Calu3 (cell line): ENCODE measurements around the gene RNF10. TPM values are rescaled to one million over a fixed set of nuclear protein-coding genes. Genes with fewer than 3 reads are reported as not detected.
"Not testable (repeated sequence)": the region's sequence is repeated elsewhere in the genome, so short reads cannot be mapped to it uniquely, and the experiment has no call there.

Experiments
- BruUV-seq: library from RNA; stranded (reverse); fragments of 400-500 nt; replicated peaks from 2 replicates; lab custom pipeline; 2021; lab: Mats Ljungman, UMichigan
- CTCF ChIA-PET: fragments of 300-600 bp; sonication (Branson Sonifier 250); formaldehyde crosslinking; loops from one replicate; lab custom pipeline; 2022; ENCODE audit warnings: antibody characterized with exemption; lab: Charles Lee
- DNase-seq: peaks from one replicate; pipeline ENCODE4 v3.0.0; 2022
- H3K27ac Mint-ChIP-seq: one replicate; pipeline ENCODE4 v1.8.0; 2022; ENCODE audit warnings: mixed read lengths; ENCODE audit not compliant: unreplicated experiment
- H3K27me3 Mint-ChIP-seq: one replicate; pipeline ENCODE4 v1.8.0; 2022; ENCODE audit warnings: mixed read lengths; ENCODE audit not compliant: unreplicated experiment
- H3K36me3 Mint-ChIP-seq: one replicate; pipeline ENCODE4 v1.8.0; 2022; ENCODE audit warnings: mild to moderate bottlenecking, moderate library complexity, mixed read lengths; ENCODE audit not compliant: insufficient read depth, unreplicated experiment
- H3K4me1 Mint-ChIP-seq: one replicate; pipeline ENCODE4 v1.8.0; 2022; ENCODE audit warnings: mild to moderate bottlenecking, low read depth, mixed read lengths; ENCODE audit not compliant: unreplicated experiment
- H3K4me3 Mint-ChIP-seq: one replicate; pipeline ENCODE4 v1.8.0; 2022; ENCODE audit warnings: mild to moderate bottlenecking, low read depth, moderate library complexity, mixed read lengths; ENCODE audit not compliant: unreplicated experiment
- H3K9me3 Mint-ChIP-seq: one replicate; pipeline ENCODE4 v1.8.0; 2022; ENCODE audit warnings: low read depth, mixed read lengths; ENCODE audit not compliant: unreplicated experiment
- CTCF ChIP-seq: fragments of 200-600 bp; IDR thresholded peaks from one replicate; pipeline ENCODE4 v1.8.0; 2022; ENCODE audit warnings: antibody characterized with exemption; ENCODE audit not compliant: unreplicated experiment
- intact Hi-C: fragments of 100-400 bp; cut with micrococcal nuclease; formaldehyde crosslinking; loops from one replicate; pipeline ENCODE4 v1.10.0; 2022; ENCODE audit not compliant: unreplicated experiment
- total RNA-seq: library from RNA; stranded (reverse); gene quantifications from 2 replicates; pipeline ENCODE4 v1.2.3, GENCODE V29; 2022

RNF10 gene
- total RNA-seq, 1 experiment from 2014 or later = 206 TPM

- Mint-ChIP-seq H3K9me3 (no peaks in the 10 kb centered on the region), H3K4me1 (peaks cover 10% of the 10 kb centered on the region), H3K36me3 (peaks cover 38% of the 10 kb centered on the region), H3K4me3 (peak overlapping the region; percentile 87), H3K27me3 (no peaks in the 10 kb centered on the region), H3K27ac (peak overlapping the region; percentile 94)
- peak; percentile 39 for DNase-seq
- BruUV-seq = no TSS peak
- CTCF ChIA-PET = interaction anchor here (0.9 to 1.7 kb wide), 5 partner anchors 9 to 76 kb away, joined by 3 to 9 read pairs (median 4); partner anchors contain the start of gene SRSF9
- no peak for TF ChIP-seq CTCF
- intact Hi-C loops = no loop called here
Observed at GRCh38 chr12:120529641-120530417, 4.3 kb upstream of the RNF10 start.

- H3K9me3 Mint-ChIP-seq, H3K27me3 Mint-ChIP-seq, intact Hi-C loops, BruUV-seq, H3K4me1 Mint-ChIP-seq, DNase-seq, CTCF ChIA-PET: not testable (repeated sequence)
- peaks cover 44% of the 10 kb centered on the region for H3K36me3 Mint-ChIP-seq
- H3K27ac Mint-ChIP-seq = peak overlapping the region; percentile 94
- peak overlapping the region; percentile 87 for H3K4me3 Mint-ChIP-seq
Observed at GRCh38 chr12:120530418-120530761, 3.8 kb upstream of the RNF10 start.

- H3K4me1 Mint-ChIP-seq = peaks cover 3% of the 10 kb centered on the region
- DNase-seq = no peak
- no peaks in the 10 kb centered on the region for H3K27me3 Mint-ChIP-seq
- no peak overlapping the region for H3K27ac Mint-ChIP-seq
- no peak overlapping the region for H3K4me3 Mint-ChIP-seq
- intact Hi-C loops = no loop called here
- H3K9me3 Mint-ChIP-seq = no peaks in the 10 kb centered on the region
- no TSS peak for BruUV-seq
- H3K36me3 Mint-ChIP-seq = peaks cover 58% of the 10 kb centered on the region
- CTCF ChIA-PET = no interaction called here
- no peak for TF ChIP-seq CTCF
Observed at GRCh38 chr12:120532701-120533238, 1.4 kb upstream of the RNF10 start.

- H3K27me3 Mint-ChIP-seq = no peaks in the 10 kb centered on the region
- TSS peak; percentile 43 for BruUV-seq
- DNase-seq = peak; percentile 67
- H3K4me1 Mint-ChIP-seq = peaks cover 21% of the 10 kb centered on the region
- intact Hi-C loops = loop anchor here (5.0 kb wide), 1 partner anchor 38 kb away; the partner anchor contains the start of gene DYNLL1
- no peak for TF ChIP-seq CTCF
- H3K36me3 Mint-ChIP-seq = peaks cover 39% of the 10 kb centered on the region
- H3K9me3 Mint-ChIP-seq = no peaks in the 10 kb centered on the region
- H3K27ac Mint-ChIP-seq = peak overlapping the region; percentile 96
- CTCF ChIA-PET = interaction anchor here (0.6 to 0.7 kb wide), 4 partner anchors 35 to 183 kb away, joined by 4 to 15 read pairs (median 4); no protein-coding TSS in a partner anchor
- peak overlapping the region; percentile 98 for H3K4me3 Mint-ChIP-seq
Observed at GRCh38 chr12:120534703-120535655, 823 bp downstream of the RNF10 start.
